ENCODE measurements around the gene BLTP2.
"Not testable (repeated sequence)": the region's sequence is repeated elsewhere in the genome, so short reads cannot be mapped to it uniquely, and the experiment has no call there.

GRCh38 chr17:28658342-28658741 lies 13.4 kb upstream of the BLTP2 start:
- TF ChIP-seq, protein P1, sequence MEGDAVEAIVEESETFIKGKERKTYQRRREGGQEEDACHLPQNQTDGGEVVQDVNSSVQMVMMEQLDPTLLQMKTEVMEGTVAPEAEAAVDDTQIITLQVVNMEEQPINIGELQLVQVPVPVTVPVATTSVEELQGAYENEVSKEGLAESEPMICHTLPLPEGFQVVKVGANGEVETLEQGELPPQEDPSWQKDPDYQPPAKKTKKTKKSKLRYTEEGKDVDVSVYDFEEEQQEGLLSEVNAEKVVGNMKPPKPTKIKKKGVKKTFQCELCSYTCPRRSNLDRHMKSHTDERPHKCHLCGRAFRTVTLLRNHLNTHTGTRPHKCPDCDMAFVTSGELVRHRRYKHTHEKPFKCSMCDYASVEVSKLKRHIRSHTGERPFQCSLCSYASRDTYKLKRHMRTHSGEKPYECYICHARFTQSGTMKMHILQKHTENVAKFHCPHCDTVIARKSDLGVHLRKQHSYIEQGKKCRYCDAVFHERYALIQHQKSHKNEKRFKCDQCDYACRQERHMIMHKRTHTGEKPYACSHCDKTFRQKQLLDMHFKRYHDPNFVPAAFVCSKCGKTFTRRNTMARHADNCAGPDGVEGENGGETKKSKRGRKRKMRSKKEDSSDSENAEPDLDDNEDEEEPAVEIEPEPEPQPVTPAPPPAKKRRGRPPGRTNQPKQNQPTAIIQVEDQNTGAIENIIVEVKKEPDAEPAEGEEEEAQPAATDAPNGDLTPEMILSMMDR (IDR thresholded peaks at IDR 0.05; ENCODE audit: low read depth, low read length, poor library complexity, severe bottlenecking) = not testable (repeated sequence)
- TF ChIP-seq EZH2phosphoT487 (IDR thresholded peaks at IDR 0.05; ENCODE audit: borderline replicate concordance, low read length) = not testable (repeated sequence)
